HepG2 (cell line): ENCODE data around the gene HRCT1. TPM values are rescaled to one million over a fixed set of nuclear protein-coding genes. Genes with fewer than 3 reads are reported as not detected.

Experiments
- ATAC-seq: fragments of 200-7000 bp; cut with Tn5 transposase; 3 replicates; pipeline ENCODE4 v1.9.1; 2020; ENCODE audit warnings: mild to moderate bottlenecking, moderate library complexity
- BruUV-seq: library from RNA; stranded (reverse); fragments of 400-500 nt; replicated peaks from 2 replicates; lab custom pipeline; 2021; lab: Mats Ljungman, UMichigan
- CTCF ChIA-PET: fragments of 300-600 bp; formaldehyde crosslinking; extraction: SDS; loops from one replicate; lab custom pipeline; 2021; ENCODE audit warnings: low total read pairs, inconsistent platforms, low intra/inter-chr PET ratio; lab: Yijun Ruan, JAX
- POLR2A ChIA-PET: fragments of 350-600 bp; sonication (Branson Sonifier 250); formaldehyde crosslinking; loops from one replicate; lab custom pipeline; 2020; ENCODE audit warnings: antibody characterized with exemption, inconsistent platforms; lab: Yijun Ruan, JAX
- DNase-seq: peaks from one replicate; pipeline ENCODE4 v3.0.0-alpha.2; 2015; ENCODE audit warnings: low spot score
- FAIRE-seq: peaks from 3 replicates; lab custom pipeline; 2011; peaks lifted over from hg19 to GRCh38; lab: Jason Lieb, UNC
- H2AFZ ChIP-seq: one replicate; pipeline ENCODE4 v1.6.1; 2011; ENCODE audit warnings: low read length, inconsistent platforms
- H3K27ac ChIP-seq: fragments of 300-600 bp; 3 replicates; pipeline ENCODE4 v1.8.0; 2011; ENCODE audit warnings: mixed run types, mild to moderate bottlenecking, mixed read lengths, low read length, inconsistent platforms; ENCODE audit not compliant: insufficient read depth; ENCODE audit errors: extremely low read length
- H3K27me3 ChIP-seq, 2 experiments: fragments of 200-600 bp in 1 of 2; 2 replicates in 1 of 2; 3 replicates in 1 of 2; pipeline versions ENCODE4 v1.6.0 to v1.8.0; 2011; ENCODE audit warnings: low read length in 2 of 2, mild to moderate bottlenecking in 2 of 2, moderate library complexity in 2 of 2, inconsistent platforms in 1 of 2; ENCODE audit not compliant: insufficient read depth in 2 of 2, control insufficient read depth in 1 of 2
- H3K36me3 ChIP-seq, 2 experiments: fragments of 200-600 bp in 1 of 2; replicated peaks in 1 of 2; 2 replicates in 1 of 2; 3 replicates in 1 of 2; pipeline versions ENCODE4 v1.5.1 to v1.8.0; 2011; ENCODE audit warnings: low read length in 2 of 2, inconsistent platforms in 1 of 2; ENCODE audit not compliant: insufficient read depth in 2 of 2, control insufficient read depth in 1 of 2
- H3K4me1 ChIP-seq: 2 replicates; pipeline ENCODE4 v1.5.1; 2012; ENCODE audit warnings: low read length, inconsistent platforms; ENCODE audit not compliant: insufficient read depth
- H3K4me2 ChIP-seq: 2 replicates; pipeline ENCODE4 v1.6.0; 2011; ENCODE audit warnings: low read depth, low read length, inconsistent platforms
- H3K4me3 ChIP-seq, 3 experiments: fragments of 200-600 bp in 1 of 3; sonication (generic), shearing (Covaris generic) in 1 of 3; replicated peaks in 1 of 3; 2 replicates each; pipeline ENCODE4 v1.5.1; 2011 to 2016; ENCODE audit warnings: low read length in 3 of 3, inconsistent platforms in 2 of 3, low read depth in 2 of 3, mild to moderate bottlenecking in 2 of 3, control low read depth in 1 of 3, mixed read lengths in 1 of 3; ENCODE audit not compliant: insufficient read depth in 1 of 3
- H3K79me2 ChIP-seq: one replicate; pipeline ENCODE4 v1.6.1; 2011; ENCODE audit warnings: low read length, inconsistent platforms; ENCODE audit not compliant: insufficient read depth
- H3K9ac ChIP-seq: 2 replicates; pipeline ENCODE4 v1.6.0; 2011; ENCODE audit warnings: mild to moderate bottlenecking, low read depth, low read length, inconsistent platforms; ENCODE audit not compliant: insufficient read depth
- H3K9me3 ChIP-seq: 2 replicates; pipeline ENCODE4 v1.5.1; 2012; ENCODE audit warnings: mild to moderate bottlenecking, low read length
- H4K20me1 ChIP-seq: 2 replicates; pipeline ENCODE4 v1.6.0; 2011; ENCODE audit warnings: inconsistent platforms, mild to moderate bottlenecking, low read length, moderate library complexity; ENCODE audit not compliant: insufficient read depth
- MXD4 ChIP-seq: IDR thresholded peaks from 2 replicates; pipeline ENCODE4 v1.6.1; 2016; ENCODE audit warnings: mild to moderate bottlenecking, missing biosample characterization, missing genetic modification reagents
- PREB ChIP-seq: sonication (generic); formaldehyde crosslinking; IDR thresholded peaks from 2 replicates; pipeline ENCODE4 v1.4.0; 2020; ENCODE audit warnings: missing genetic modification reagents
- SNAPC5 ChIP-seq: sonication (generic); formaldehyde crosslinking; IDR thresholded peaks from 2 replicates; pipeline ENCODE4 v1.8.1; 2023; ENCODE audit warnings: mild to moderate bottlenecking, missing genetic modification reagents, borderline replicate concordance
- ZNF142 ChIP-seq: sonication (generic); formaldehyde crosslinking; IDR thresholded peaks from 2 replicates; pipeline ENCODE4 v1.4.0; 2020; ENCODE audit warnings: missing genetic modification reagents
- ZNF646 ChIP-seq: sonication (generic); formaldehyde crosslinking; IDR thresholded peaks from 2 replicates; pipeline ENCODE4 v1.9.0; 2021; ENCODE audit warnings: mild to moderate bottlenecking, missing genetic modification reagents
- ZNF652 ChIP-seq: IDR thresholded peaks from 2 replicates; pipeline ENCODE4 v1.6.1; 2016; ENCODE audit warnings: low read depth, borderline replicate concordance
- WGBS: methylation state at CpG from one replicate; pipeline ENCODE4 v1.1.6; 2017; ENCODE audit warnings: low lambda C conversion rate; 5-methylcytosine and 5-hydroxymethylcytosine counted together
- in situ Hi-C: cut with HindIII; loops from 2 replicates; pipeline ENCODE4 v1.10.0; 2017; ENCODE audit warnings: low pct_unique_long_range_greater_than_20kb; ENCODE audit not compliant: extremely low pct_ligation_motif_present
- intact Hi-C: fragments of 100-400 bp; cut with micrococcal nuclease; formaldehyde crosslinking; loops from one replicate; pipeline ENCODE4 v1.10.0; 2022; ENCODE audit not compliant: unreplicated experiment
- polyA plus RNA-seq, 8 experiments: library from polyadenylated mRNA; depleted of rRNA in 3 of 8; stranded (reverse) in 7 of 8; unstranded in 1 of 8; fragments of >200 nt; fragmentation: Illumina TruSeq in 4 of 8; extraction: Trizol in 4 of 8; gene quantifications; 2 replicates each; pipeline versions ENCODE4 v1.2.1 to v1.2.3, GENCODE V29; 2011 to 2016; ENCODE audit warnings: low read depth in 4 of 8, missing spikeins in 1 of 8, mixed read lengths in 1 of 8; ENCODE audit not compliant: insufficient read depth in 1 of 8
- total RNA-seq, 5 experiments: library from RNA; depleted of rRNA; stranded (reverse); fragments of >200 nt; fragmentation: Illumina TruSeq; extraction: Trizol; gene quantifications; 2 replicates each; pipeline ENCODE4 v1.2.3, GENCODE V29; 2016; ENCODE audit warnings: low read depth in 1 of 5
- TF ChIP-seq, protein P1 (sequence below): sonication (generic); formaldehyde crosslinking; IDR thresholded peaks from 2 replicates; pipeline ENCODE4 v1.9.0; 2021; ENCODE audit warnings: missing genetic modification reagents, borderline replicate concordance

The HRCT1 gene
- total and polyA plus RNA-seq, 2 of the 13 experiments (the other 11 are each of a cell fraction or from before 2014, with no cell fraction given) = 0.13 TPM; not detected in 1

GRCh38 chr9:35920051-35920620, 14.1 kb downstream of the HRCT1 start:
- no peaks in the 10 kb centered on the region for H3K9me3 ChIP-seq
- no peaks in the 10 kb centered on the region for H3K27me3 ChIP-seq
- DNase-seq (peak; percentile 36), FAIRE-seq (peak; percentile 70), ATAC-seq (peak; percentile 92)
- H3K36me3 ChIP-seq = no peaks in the 10 kb centered on the region
- intact Hi-C loops = no loop called here
- H3K9ac ChIP-seq = no peak overlapping the region
- H4K20me1 ChIP-seq = no peaks in the 10 kb centered on the region
- ChIA-PET CTCF (no interaction called here), POLR2A (interaction anchor here (1.1 kb wide), 2 partner anchors 13 to 119 kb away, joined by 3 read pairs; no protein-coding TSS in a partner anchor)
- H3K4me2 ChIP-seq = peak overlapping the region; percentile 67
- H3K27ac ChIP-seq = peak overlapping the region; percentile 46
- WGBS = 4% methylated on average over 4 of the region's 4 CpGs
- in situ Hi-C loops = no loop called here
- no TSS peak for BruUV-seq
- peak overlapping the region; percentile 34 for H2AFZ ChIP-seq
- peak overlapping the region in 1 of 3 experiments; percentile 19; a peak in 1 of 6 replicates for H3K4me3 ChIP-seq
- no peaks in the 10 kb centered on the region for H3K79me2 ChIP-seq
- peaks cover 46% of the 10 kb centered on the region for H3K4me1 ChIP-seq
- TF ChIP-seq, protein P1, sequence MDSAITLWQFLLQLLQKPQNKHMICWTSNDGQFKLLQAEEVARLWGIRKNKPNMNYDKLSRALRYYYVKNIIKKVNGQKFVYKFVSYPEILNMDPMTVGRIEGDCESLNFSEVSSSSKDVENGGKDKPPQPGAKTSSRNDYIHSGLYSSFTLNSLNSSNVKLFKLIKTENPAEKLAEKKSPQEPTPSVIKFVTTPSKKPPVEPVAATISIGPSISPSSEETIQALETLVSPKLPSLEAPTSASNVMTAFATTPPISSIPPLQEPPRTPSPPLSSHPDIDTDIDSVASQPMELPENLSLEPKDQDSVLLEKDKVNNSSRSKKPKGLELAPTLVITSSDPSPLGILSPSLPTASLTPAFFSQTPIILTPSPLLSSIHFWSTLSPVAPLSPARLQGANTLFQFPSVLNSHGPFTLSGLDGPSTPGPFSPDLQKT (CRISPR knock-in tag) = no peak
- TF ChIP-seq MXD4 (no peak), ZNF142 (CRISPR knock-in tag) (no peak), ZNF652 (no peak), SNAPC5 (CRISPR knock-in tag) (no peak), ZNF646 (CRISPR knock-in tag) (no peak), PREB (CRISPR knock-in tag) (no peak)
